ENCODE results near the gene PPP2R1B.
"Not testable (repeated sequence)": the region's sequence is repeated elsewhere in the genome, so short reads cannot be mapped to it uniquely, and the experiment has no call there.

Gene PPP2R1B

GRCh38 chr11:111765984-111766833, at the start of gene PPP2R1B:
PPP2R1B (minus strand) TSS chr11:111766389; CDS start chr11:111766361, 28 bp downstream.
- peak; percentile 36 for DNase-seq

- no peak for DNase-seq
Measured at GRCh38 chr11:111815489-111815888, 49.3 kb upstream of the PPP2R1B start.

- DNase-seq = no peak
Measured at GRCh38 chr11:111814557-111815320, 48.5 kb upstream of the PPP2R1B start.

- no peak for DNase-seq
Measured at GRCh38 chr11:111814106-111814505, 47.9 kb upstream of the PPP2R1B start.

- no peak for DNase-seq
Measured at GRCh38 chr11:111812211-111812610, 46.0 kb upstream of the PPP2R1B start.

- DNase-seq = no peak
Measured at GRCh38 chr11:111811445-111811844, 45.3 kb upstream of the PPP2R1B start.

- DNase-seq = no peak
Measured at GRCh38 chr11:111808834-111809233, 42.6 kb upstream of the PPP2R1B start.

- DNase-seq = no peak
Measured at GRCh38 chr11:111808063-111808588, 41.9 kb upstream of the PPP2R1B start.

GRCh38 chr11:111807076-111807475, 40.9 kb upstream of the PPP2R1B start:
- DNase-seq = no peak

GRCh38 chr11:111801135-111801534, 34.9 kb upstream of the PPP2R1B start:
- DNase-seq = no peak

- DNase-seq = no peak
Measured at GRCh38 chr11:111798279-111798678, 32.1 kb upstream of the PPP2R1B start.

GRCh38 chr11:111797145-111797581, 31.0 kb upstream of the PPP2R1B start:
- no peak for DNase-seq

GRCh38 chr11:111796696-111797095, 30.5 kb upstream of the PPP2R1B start:
- DNase-seq = no peak

GRCh38 chr11:111795334-111795985, 29.3 kb upstream of the PPP2R1B start:
- DNase-seq = no peak

GRCh38 chr11:111793863-111794262, 27.7 kb upstream of the PPP2R1B start:
- no peak for DNase-seq

GRCh38 chr11:111792955-111793500, 26.8 kb upstream of the PPP2R1B start:
- DNase-seq = no peak

GRCh38 chr11:111792314-111792713, 26.1 kb upstream of the PPP2R1B start:
- DNase-seq = no peak

GRCh38 chr11:111788464-111788863, 22.3 kb upstream of the PPP2R1B start:
- DNase-seq = no peak

- no peak for DNase-seq
Measured at GRCh38 chr11:111788051-111788450, 21.9 kb upstream of the PPP2R1B start.

- no peak for DNase-seq
Measured at GRCh38 chr11:111785886-111786412, 19.8 kb upstream of the PPP2R1B start.

- DNase-seq = no peak
Measured at GRCh38 chr11:111785076-111785475, 18.9 kb upstream of the PPP2R1B start.

- DNase-seq = not testable (repeated sequence)
Measured at GRCh38 chr11:111784311-111784710, 18.1 kb upstream of the PPP2R1B start.
